ENCODE measurements around the gene CSMD2.

DNA sequence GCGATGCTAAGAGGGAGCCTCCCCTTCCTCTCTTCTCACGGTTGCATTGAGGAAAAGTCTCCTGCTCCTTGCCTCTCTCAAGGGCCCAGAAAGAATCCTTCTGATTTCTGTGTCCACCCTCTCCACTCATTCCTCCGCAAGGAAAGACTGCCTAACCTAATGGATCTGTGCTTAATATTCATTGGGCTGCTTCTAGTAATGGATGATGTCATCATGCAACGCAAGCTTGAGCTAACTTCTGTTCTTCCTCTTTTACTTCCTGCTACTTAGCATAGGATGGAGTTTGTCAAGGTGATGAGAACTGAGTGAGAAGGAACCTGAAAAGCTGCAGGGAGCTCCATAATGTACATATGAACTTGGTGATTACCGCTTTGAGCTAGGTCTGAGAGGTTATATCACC lies 336.4 kb downstream of the CSMD2 start:
- TF ChIP-seq POLR2AphosphoS5 (IDR thresholded peaks at IDR 0.05; ENCODE audit: low read depth, low read length) (no peak), TAF1 (IDR thresholded peaks at IDR 0.05; ENCODE audit: borderline replicate concordance, insufficient read depth, low read length) (no peak), SIN3A (IDR thresholded peaks at IDR 0.05; ENCODE audit: borderline replicate concordance, insufficient read depth, low read length) (no peak), FOXP2 (optimal IDR thresholded peaks at IDR 0.05; ENCODE audit: borderline replicate concordance, extremely low read depth, extremely low read length, insufficient read depth) (no peak)
- TF ChIP-seq, protein P1, sequence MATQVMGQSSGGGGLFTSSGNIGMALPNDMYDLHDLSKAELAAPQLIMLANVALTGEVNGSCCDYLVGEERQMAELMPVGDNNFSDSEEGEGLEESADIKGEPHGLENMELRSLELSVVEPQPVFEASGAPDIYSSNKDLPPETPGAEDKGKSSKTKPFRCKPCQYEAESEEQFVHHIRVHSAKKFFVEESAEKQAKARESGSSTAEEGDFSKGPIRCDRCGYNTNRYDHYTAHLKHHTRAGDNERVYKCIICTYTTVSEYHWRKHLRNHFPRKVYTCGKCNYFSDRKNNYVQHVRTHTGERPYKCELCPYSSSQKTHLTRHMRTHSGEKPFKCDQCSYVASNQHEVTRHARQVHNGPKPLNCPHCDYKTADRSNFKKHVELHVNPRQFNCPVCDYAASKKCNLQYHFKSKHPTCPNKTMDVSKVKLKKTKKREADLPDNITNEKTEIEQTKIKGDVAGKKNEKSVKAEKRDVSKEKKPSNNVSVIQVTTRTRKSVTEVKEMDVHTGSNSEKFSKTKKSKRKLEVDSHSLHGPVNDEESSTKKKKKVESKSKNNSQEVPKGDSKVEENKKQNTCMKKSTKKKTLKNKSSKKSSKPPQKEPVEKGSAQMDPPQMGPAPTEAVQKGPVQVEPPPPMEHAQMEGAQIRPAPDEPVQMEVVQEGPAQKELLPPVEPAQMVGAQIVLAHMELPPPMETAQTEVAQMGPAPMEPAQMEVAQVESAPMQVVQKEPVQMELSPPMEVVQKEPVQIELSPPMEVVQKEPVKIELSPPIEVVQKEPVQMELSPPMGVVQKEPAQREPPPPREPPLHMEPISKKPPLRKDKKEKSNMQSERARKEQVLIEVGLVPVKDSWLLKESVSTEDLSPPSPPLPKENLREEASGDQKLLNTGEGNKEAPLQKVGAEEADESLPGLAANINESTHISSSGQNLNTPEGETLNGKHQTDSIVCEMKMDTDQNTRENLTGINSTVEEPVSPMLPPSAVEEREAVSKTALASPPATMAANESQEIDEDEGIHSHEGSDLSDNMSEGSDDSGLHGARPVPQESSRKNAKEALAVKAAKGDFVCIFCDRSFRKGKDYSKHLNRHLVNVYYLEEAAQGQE (IDR thresholded peaks at IDR 0.05; ENCODE audit: insufficient read depth in 1 of 2, low read depth in 2 of 2, low read length in 2 of 2): no peak

Data from PFSK-1 (cell line).